ENCODE results near the gene ABCA2.

Gene ABCA2

DNA sequence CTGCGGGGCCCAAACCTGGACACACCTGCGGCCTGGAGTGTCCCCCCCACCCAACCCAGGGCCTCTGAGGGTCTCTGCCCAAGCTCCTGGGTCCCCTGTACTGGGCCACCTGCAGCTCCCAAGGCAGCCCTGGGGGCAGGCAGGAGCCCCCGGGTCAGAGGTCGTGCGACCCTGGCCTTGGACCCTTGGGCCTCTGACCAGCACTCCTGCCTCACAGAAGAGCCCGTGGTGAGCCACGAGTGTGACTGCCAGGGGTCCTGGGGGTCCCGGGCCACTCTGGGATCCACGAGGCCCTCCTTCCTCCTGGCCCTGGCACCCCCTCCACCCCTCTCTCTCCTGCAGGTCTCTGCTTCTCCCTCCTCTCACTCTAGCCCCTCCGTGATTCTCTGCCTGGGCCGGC lies 55.7 kb downstream of the ABCA2 start:
- no peak for DNase-seq (ENCODE audit: low read depth)
- in situ Hi-C loops (cut with HindIII; ENCODE audit: low sequenced_read_pairs), result no loop called here
- no peak for TF ChIP-seq CTCF (IDR thresholded peaks at IDR 0.05; ENCODE audit: low read depth, low read length, missing control alignments)
- H3K4me3 ChIP-seq (ENCODE audit: low read depth, low read length), result no peak overlapping the region

DNA sequence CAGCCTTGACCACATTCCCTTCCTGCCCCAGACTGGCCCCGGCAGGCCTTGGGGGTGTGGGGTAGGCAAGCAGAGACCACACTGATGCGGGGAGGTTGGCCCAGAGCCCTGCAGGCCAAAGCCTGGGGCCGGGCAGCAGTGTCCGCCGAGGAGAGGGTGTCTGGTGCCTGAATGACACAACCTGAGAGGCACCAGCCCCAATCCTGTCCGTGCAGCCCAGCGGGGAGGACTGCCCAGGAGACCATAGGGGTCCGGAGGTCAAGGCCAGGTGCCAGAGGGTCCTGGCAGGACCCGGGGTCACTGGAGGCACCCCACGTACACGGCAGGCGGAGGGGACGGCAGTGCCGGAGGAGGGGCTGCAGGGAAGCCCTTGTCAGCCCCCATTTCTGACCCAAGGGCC lies 56.3 kb downstream of the ABCA2 start:
- TF ChIP-seq CTCF (IDR thresholded peaks at IDR 0.05; ENCODE audit: low read depth, low read length, missing control alignments), result no peak
- in situ Hi-C loops (cut with HindIII; ENCODE audit: low sequenced_read_pairs), result no loop called here
- no peak overlapping the region for H3K4me3 ChIP-seq (ENCODE audit: low read depth, low read length)
- DNase-seq (ENCODE audit: low read depth), result no peak

DNA sequence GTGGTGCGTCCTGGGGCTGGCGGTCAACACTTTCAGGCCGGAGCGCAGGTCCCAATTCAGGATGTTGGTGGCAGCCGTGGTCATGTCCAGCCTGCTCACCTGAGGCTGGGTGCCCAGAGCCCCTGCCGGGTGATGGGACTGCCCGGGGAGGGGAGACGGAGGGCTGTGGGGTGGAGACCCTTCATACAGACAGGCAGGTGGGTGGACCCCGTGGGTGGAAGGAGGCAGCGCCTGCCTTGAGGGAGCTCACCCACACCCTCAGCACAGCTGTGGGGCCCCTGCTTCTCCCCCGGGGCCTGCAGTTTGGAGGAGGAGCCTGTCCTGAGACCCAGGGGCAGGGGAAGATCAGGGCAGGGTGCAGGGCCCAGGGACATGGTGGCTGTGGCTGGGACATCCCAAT lies 57.7 kb downstream of the ABCA2 start:
- no peak for TF ChIP-seq CTCF (IDR thresholded peaks at IDR 0.05; ENCODE audit: low read depth, low read length, missing control alignments)
- in situ Hi-C loops (cut with HindIII; ENCODE audit: low sequenced_read_pairs), result no loop called here
- no peak for DNase-seq (ENCODE audit: low read depth)
- H3K4me3 ChIP-seq (ENCODE audit: low read depth, low read length), result no peak overlapping the region

- TF ChIP-seq CTCF (IDR thresholded peaks at IDR 0.05; ENCODE audit: low read depth, low read length, missing control alignments), result no peak
- no peak overlapping the region for H3K4me3 ChIP-seq (ENCODE audit: low read depth, low read length)
- DNase-seq (ENCODE audit: low read depth), result no peak
- in situ Hi-C loops (cut with HindIII; ENCODE audit: low sequenced_read_pairs), result no loop called here
These were observed 58.3 kb downstream of the ABCA2 start for GRCh38 chr9:136969774-136970173.

DNA sequence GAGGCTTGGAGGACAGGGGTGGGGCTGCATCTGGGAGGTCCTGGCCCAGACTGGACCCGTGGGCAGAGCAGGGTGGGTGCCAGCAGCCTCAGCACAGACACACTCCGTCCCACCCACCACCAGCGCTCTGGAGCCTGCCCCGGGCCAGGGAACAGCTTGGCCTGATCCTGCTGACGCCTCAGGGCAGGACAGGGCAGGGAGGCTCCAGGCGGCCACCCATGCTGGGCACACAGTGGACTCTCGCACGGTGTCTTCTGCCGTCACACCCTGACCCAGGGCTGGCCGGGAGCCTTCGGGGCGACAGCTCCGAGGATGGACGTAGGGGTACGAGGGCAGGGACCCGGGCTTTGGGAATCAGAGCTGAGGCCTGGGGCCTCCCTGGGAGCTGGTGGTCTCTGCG lies 58.9 kb downstream of the ABCA2 start:
- no peak for TF ChIP-seq CTCF (IDR thresholded peaks at IDR 0.05; ENCODE audit: low read depth, low read length, missing control alignments)
- H3K4me3 ChIP-seq (ENCODE audit: low read depth, low read length), result no peak overlapping the region
- DNase-seq (ENCODE audit: low read depth), result no peak
- in situ Hi-C loops (cut with HindIII; ENCODE audit: low sequenced_read_pairs), result no loop called here

DNA sequence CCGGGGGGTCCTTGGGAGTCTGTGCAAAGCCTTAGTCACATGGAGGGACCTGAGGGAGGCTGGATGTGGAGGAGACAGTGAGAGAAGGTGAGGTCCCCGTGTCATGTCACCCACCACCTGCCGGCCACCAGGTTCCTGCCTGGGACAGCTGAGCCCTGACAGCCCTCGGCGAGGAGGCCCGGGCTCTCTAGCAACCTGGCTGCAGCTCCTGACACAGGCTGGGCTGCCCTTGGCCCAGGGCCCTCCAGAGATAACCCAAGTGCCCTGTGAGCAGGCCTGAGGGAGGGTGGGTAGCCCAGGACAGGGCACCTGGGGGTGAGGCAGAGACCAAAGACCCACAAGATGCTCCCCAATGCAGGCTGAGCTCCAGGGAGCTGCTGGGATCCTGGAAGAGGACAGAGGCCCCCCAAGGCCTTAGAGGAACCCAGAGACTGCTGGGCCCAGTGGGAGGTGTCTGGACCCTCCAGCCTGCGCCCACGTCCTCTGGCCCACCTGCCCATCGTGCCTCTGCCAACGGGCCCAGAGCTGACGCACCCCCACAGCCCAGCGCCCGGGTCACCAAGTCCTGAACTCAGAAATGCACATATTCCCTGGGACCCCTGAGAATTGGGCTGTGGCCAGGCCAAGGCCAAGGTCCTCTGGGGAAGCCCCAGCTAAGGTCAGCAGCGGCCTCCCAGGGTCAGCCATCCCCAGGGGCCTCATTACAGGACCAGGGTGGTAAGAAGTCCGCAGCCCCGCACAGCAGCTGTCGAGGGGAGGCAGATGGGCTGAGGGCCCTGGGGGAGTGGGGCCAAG lies 59.5 kb downstream of the ABCA2 start:
- in situ Hi-C loops (cut with HindIII; ENCODE audit: low sequenced_read_pairs), result no loop called here
- DNase-seq (ENCODE audit: low read depth), result no peak
- no peak for TF ChIP-seq CTCF (IDR thresholded peaks at IDR 0.05; ENCODE audit: low read depth, low read length, missing control alignments)
- no peak overlapping the region for H3K4me3 ChIP-seq (ENCODE audit: low read depth, low read length)

Data from astrocyte of the cerebellum (primary cell).